ENCODE results near the gene SLC25A12.
A peak's percentile ranks its signal among the peaks of the same experiment; 100 is the strongest.

The SLC25A12 gene

GRCh38 chr2:171893824-171894611 is at the start of gene SLC25A12:
Gene SLC25A12, minus strand, starts transcription at chr2:171894244. Its CDS starts 30 bp downstream, at chr2:171894214.
- no peaks in the 10 kb centered on the region for H3K9me3 Mint-ChIP-seq
- H3K27ac Mint-ChIP-seq: peak within 1 kb of the TSS; percentile 91
- DNase-seq (ENCODE audit: low spot score in 2 of 2) (peak; percentile 56 to 74), ATAC-seq (ENCODE audit: low read depth) (peak; percentile 95)
- H3K27me3 Mint-ChIP-seq: no peaks in the 10 kb centered on the region
- peak within 1 kb of the TSS; percentile 98 for H3K4me3 Mint-ChIP-seq
- H3K36me3 Mint-ChIP-seq: peaks cover 18% of the 10 kb centered on the region
- peaks cover 26% of the 10 kb centered on the region for H3K4me1 Mint-ChIP-seq

DNA sequence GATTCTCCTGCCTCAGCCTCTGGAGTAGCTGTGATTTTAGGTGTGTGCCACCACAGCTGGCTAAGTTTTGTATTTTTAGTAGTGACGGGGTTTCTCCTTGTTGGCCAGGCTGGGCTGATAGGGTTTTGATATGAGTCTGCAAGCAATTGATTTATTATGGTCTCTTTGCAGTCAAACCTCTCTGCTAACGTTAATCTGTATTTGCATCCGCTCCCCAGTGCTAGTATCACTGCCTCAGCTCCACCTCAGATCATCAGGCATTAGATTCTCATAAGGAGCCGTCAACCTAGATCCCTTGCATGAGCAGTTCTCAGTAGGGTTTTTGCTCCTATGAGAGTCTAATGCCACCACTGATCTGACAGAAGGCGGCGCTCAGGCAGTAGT is 47.3 kb upstream of the SLC25A12 start:
- no peak for ATAC-seq (ENCODE audit: low read depth)
- Mint-ChIP-seq H3K36me3 (peaks cover 12% of the 10 kb centered on the region), H3K27me3 (no peaks in the 10 kb centered on the region), H3K4me1 (peaks cover 12% of the 10 kb centered on the region), H3K27ac (no peak overlapping the region), H3K9me3 (no peaks in the 10 kb centered on the region), H3K4me3 (no peak overlapping the region)
- DNase-seq (ENCODE audit: low spot score in 2 of 2): no peak

DNA sequence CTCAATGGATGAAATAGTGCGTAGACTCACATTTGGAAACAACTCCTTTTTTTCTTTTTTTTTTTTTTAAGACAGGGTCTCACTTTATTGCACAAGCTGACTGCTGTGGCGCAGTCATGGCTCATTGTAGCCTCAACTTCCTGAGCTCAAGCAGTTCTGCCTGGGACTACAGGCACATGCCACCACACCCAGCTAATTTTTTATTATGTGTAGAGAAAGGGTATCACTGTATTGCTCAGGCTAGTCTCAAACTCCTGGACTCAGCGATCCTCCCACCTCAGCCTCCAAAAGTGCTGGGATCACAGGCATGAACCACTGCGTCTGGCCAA is 45.7 kb upstream of the SLC25A12 start:
- Mint-ChIP-seq H3K4me3 (no peak overlapping the region), H3K27me3 (no peaks in the 10 kb centered on the region), H3K27ac (no peak overlapping the region), H3K9me3 (no peaks in the 10 kb centered on the region), H3K36me3 (peaks cover 20% of the 10 kb centered on the region), H3K4me1 (peaks cover 22% of the 10 kb centered on the region)
- DNase-seq (ENCODE audit: low spot score in 2 of 2) (no peak), ATAC-seq (ENCODE audit: low read depth) (no peak)

DNA sequence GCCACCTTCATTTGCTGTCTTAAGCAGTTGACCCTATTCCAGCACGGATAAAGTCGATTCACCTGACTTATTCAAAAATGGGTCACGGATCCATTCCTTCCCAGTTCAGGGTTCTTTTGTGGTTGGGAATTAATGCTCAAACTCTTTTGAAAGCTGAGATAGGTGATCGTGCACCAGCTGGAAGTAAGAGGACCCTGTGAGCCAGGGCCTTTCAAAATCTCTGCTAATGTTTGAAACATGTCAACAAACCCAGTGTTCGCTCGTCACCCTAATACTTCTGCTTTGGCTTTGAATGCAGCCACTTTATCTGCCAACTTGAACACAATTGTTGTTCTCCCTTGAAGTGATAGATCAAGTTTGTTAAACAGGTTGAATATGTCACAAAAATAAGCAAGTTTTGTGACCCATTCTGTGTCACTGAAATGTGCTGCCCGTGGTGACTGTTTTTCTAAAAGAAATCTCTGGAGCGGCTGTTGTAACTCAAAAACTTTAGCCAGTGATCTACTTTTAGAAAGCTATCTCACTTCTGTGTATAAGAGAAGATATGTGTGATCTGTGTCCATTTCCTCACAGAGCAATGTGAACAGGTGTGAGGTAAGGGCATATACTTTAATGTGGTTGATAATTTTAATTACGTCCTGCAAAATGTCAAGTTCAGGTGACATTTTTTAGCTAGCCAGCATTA is 45.2 kb upstream of the SLC25A12 start:
- no peak for ATAC-seq (ENCODE audit: low read depth)
- Mint-ChIP-seq H3K4me3 (no peak overlapping the region), H3K27me3 (no peaks in the 10 kb centered on the region), H3K9me3 (no peaks in the 10 kb centered on the region), H3K27ac (no peak overlapping the region), H3K4me1 (peaks cover 24% of the 10 kb centered on the region), H3K36me3 (peaks cover 23% of the 10 kb centered on the region)
- DNase-seq (ENCODE audit: low spot score in 2 of 2): no peak

GRCh38 chr2:171930385-171930784 is 36.3 kb upstream of the SLC25A12 start:
- no peaks in the 10 kb centered on the region for H3K9me3 Mint-ChIP-seq
- peaks cover 17% of the 10 kb centered on the region for H3K4me1 Mint-ChIP-seq
- no peaks in the 10 kb centered on the region for H3K27me3 Mint-ChIP-seq
- H3K36me3 Mint-ChIP-seq: peaks cover 27% of the 10 kb centered on the region
- peak overlapping the region; percentile 45 for H3K27ac Mint-ChIP-seq
- no peak overlapping the region for H3K4me3 Mint-ChIP-seq
- no peak for DNase-seq (ENCODE audit: low spot score in 2 of 2)
- no peak for ATAC-seq (ENCODE audit: low read depth)

GRCh38 chr2:171924170-171924942 is 30.3 kb upstream of the SLC25A12 start:
- H3K4me3 Mint-ChIP-seq: peak overlapping the region; percentile 39
- H3K27ac Mint-ChIP-seq: peak overlapping the region; percentile 94
- H3K4me1 Mint-ChIP-seq: peaks cover 17% of the 10 kb centered on the region
- H3K9me3 Mint-ChIP-seq: no peaks in the 10 kb centered on the region
- peaks cover 9% of the 10 kb centered on the region for H3K36me3 Mint-ChIP-seq
- no peaks in the 10 kb centered on the region for H3K27me3 Mint-ChIP-seq
- DNase-seq (ENCODE audit: low spot score in 2 of 2) (no peak), ATAC-seq (ENCODE audit: low read depth) (no peak)

- no peaks in the 10 kb centered on the region for H3K27me3 Mint-ChIP-seq
- DNase-seq (ENCODE audit: low spot score in 2 of 2) (no peak), ATAC-seq (ENCODE audit: low read depth) (no peak)
- H3K36me3 Mint-ChIP-seq: peaks cover 4% of the 10 kb centered on the region
- peak overlapping the region; percentile 98 for H3K4me3 Mint-ChIP-seq
- H3K9me3 Mint-ChIP-seq: no peaks in the 10 kb centered on the region
- peaks cover 15% of the 10 kb centered on the region for H3K4me1 Mint-ChIP-seq
- peak overlapping the region; percentile 94 for H3K27ac Mint-ChIP-seq
These were observed 29.2 kb upstream of the SLC25A12 start for GRCh38 chr2:171923206-171923605.

GRCh38 chr2:171922230-171923022 is 28.4 kb upstream of the SLC25A12 start, which contains the start of gene HAT1:
Gene HAT1, plus strand, starts transcription at chr2:171922461. Its CDS starts 40 bp downstream, at chr2:171922501.
- Mint-ChIP-seq H3K27me3 (no peaks in the 10 kb centered on the region), H3K4me1 (peaks cover 15% of the 10 kb centered on the region), H3K27ac (peak within 1 kb of the TSS; percentile 94), H3K9me3 (no peaks in the 10 kb centered on the region), H3K4me3 (peak within 1 kb of the TSS; percentile 98), H3K36me3 (peaks cover 4% of the 10 kb centered on the region)
- DNase-seq (ENCODE audit: low spot score in 2 of 2) (peak; percentile 95 to 97), ATAC-seq (ENCODE audit: low read depth) (peak; percentile 96)

GRCh38 chr2:171921970-171922229 is 27.9 kb upstream of the SLC25A12 start:
- Mint-ChIP-seq H3K4me3 (peak overlapping the region; percentile 98), H3K36me3 (peaks cover 2% of the 10 kb centered on the region), H3K4me1 (peaks cover 15% of the 10 kb centered on the region), H3K9me3 (no peaks in the 10 kb centered on the region), H3K27me3 (no peaks in the 10 kb centered on the region), H3K27ac (peak overlapping the region; percentile 94)
- ATAC-seq (ENCODE audit: low read depth): no peak
- DNase-seq (ENCODE audit: low spot score in 2 of 2): no peak

GRCh38 chr2:171919453-171919852 is 25.4 kb upstream of the SLC25A12 start:
- Mint-ChIP-seq H3K9me3 (no peaks in the 10 kb centered on the region), H3K27ac (no peak overlapping the region), H3K27me3 (no peaks in the 10 kb centered on the region), H3K36me3 (no peaks in the 10 kb centered on the region), H3K4me3 (no peak overlapping the region), H3K4me1 (peaks cover 12% of the 10 kb centered on the region)
- no peak for ATAC-seq (ENCODE audit: low read depth)
- no peak for DNase-seq (ENCODE audit: low spot score in 2 of 2)

DNA sequence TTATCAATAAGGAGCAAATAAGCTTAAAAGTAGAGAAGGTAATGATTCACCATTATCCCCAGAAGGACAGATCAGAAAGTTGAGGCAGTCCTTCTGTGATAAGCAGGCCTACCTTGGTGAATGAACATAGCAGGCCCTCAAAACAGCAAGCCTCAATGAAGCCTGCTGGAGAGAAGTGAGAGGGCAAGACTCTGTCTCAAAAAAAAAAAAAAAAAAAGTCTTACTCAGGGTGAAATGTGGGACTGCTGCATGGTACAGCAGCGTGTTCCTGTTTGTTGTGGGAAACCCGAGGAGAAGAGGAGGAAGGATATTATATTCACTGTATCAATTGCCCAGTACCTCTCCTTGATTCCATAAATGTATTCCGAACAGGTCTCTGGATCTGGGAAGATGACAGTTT is 19.5 kb upstream of the SLC25A12 start:
- Mint-ChIP-seq H3K9me3 (no peaks in the 10 kb centered on the region), H3K27ac (no peak overlapping the region), H3K4me1 (no peaks in the 10 kb centered on the region), H3K36me3 (no peaks in the 10 kb centered on the region), H3K27me3 (no peaks in the 10 kb centered on the region), H3K4me3 (no peak overlapping the region)
- no peak for DNase-seq (ENCODE audit: low spot score in 2 of 2)
- ATAC-seq (ENCODE audit: low read depth): no peak

DNA sequence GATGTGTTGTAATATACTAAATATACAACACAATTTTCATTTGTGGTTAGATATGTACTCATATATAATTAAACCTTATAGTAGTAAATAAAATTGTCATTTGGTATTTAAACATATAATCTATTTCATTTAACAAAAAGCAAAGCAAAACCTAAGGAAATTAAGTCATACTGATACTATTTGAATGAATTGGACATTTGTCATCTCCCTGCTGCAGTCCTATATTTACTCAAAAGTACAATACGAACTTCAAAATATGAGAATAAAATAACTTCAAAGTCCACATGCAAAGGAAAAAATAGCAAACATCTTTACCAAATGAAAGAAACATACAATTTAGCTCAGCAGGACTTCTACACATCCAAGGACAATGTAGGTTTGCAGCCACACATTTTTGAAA is 16.4 kb upstream of the SLC25A12 start:
- Mint-ChIP-seq H3K36me3 (no peaks in the 10 kb centered on the region), H3K27me3 (no peaks in the 10 kb centered on the region), H3K27ac (no peak overlapping the region), H3K4me1 (no peaks in the 10 kb centered on the region), H3K9me3 (no peaks in the 10 kb centered on the region), H3K4me3 (no peak overlapping the region)
- DNase-seq (ENCODE audit: low spot score in 2 of 2) (no peak), ATAC-seq (ENCODE audit: low read depth) (no peak)

DNA sequence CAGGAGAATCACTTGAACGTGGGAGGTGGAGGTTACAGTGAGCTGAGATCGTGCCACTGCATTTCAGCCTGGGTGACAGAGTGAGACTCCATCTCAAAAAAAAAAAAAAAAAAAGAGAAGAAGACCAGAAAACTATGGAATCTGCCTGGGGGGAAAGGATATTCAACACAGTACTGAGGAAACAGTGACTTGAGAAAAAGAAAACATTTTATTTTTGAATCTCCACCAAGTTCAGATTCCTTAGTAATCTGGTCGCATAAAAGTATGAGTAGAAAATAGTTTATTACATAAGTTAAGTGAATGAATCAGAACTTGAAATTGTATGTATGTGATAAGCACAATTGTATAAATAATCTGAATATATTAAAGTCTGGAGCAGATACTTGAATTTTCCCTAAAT is 15.2 kb upstream of the SLC25A12 start:
- Mint-ChIP-seq H3K4me1 (no peaks in the 10 kb centered on the region), H3K36me3 (no peaks in the 10 kb centered on the region), H3K4me3 (no peak overlapping the region), H3K9me3 (no peaks in the 10 kb centered on the region), H3K27ac (no peak overlapping the region), H3K27me3 (no peaks in the 10 kb centered on the region)
- DNase-seq (ENCODE audit: low spot score in 2 of 2) (no peak), ATAC-seq (ENCODE audit: low read depth) (no peak)

DNA sequence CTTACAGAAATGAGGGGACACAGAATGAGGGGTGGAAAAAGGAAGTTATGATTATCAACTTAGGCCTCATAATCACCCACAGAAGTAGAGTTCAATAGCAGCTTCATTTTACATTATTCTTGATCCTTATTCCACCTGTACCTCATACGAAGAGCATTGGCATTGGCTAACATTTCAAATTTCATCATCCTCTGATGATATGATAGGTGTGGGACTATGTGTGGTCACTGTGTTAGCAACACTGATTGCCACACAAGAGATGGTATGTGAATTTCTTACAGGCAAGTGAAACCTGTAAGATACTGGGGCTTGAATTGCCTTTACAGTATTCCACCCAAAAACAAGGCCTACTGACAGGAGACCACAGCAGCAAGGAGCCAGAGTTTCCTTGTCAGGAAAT is 14.2 kb upstream of the SLC25A12 start:
- H3K36me3 Mint-ChIP-seq: no peaks in the 10 kb centered on the region
- no peaks in the 10 kb centered on the region for H3K9me3 Mint-ChIP-seq
- peaks cover 1% of the 10 kb centered on the region for H3K27me3 Mint-ChIP-seq
- H3K4me1 Mint-ChIP-seq: no peaks in the 10 kb centered on the region
- ATAC-seq (ENCODE audit: low read depth) (no peak), DNase-seq (ENCODE audit: low spot score in 2 of 2) (no peak)
- H3K27ac Mint-ChIP-seq: no peak overlapping the region
- H3K4me3 Mint-ChIP-seq: no peak overlapping the region
